Measurements from ENCODE around the gene STRADA. TPM values are rescaled to one million over a fixed set of nuclear protein-coding genes. Genes with fewer than 3 reads are reported as not detected.

STRADA gene
- total RNA-seq, 3 donors from 2014 or later (not counting 1 experiment from before 2014, with no cell fraction given) = 72.6 to 83.1 (median 78.2) TPM

GRCh38 chr17:63679214-63679613, 62.4 kb downstream of the STRADA start:
- H3K27me3 Mint-ChIP-seq (ENCODE audit: low read depth in 2 of 2) = no peaks in the 10 kb centered on the region
- intact Hi-C loops (cut with micrococcal nuclease) = no loop called here
- H3K27ac Mint-ChIP-seq = no peak overlapping the region

GRCh38 chr17:63676584-63676983, 65.0 kb downstream of the STRADA start:
- H3K27ac ChIP-seq (ENCODE audit: low read length) = no peak overlapping the region
- H3K36me3 ChIP-seq (ENCODE audit: control insufficient read depth, insufficient read depth, low read length) = peaks cover 36% of the 10 kb centered on the region
- WGBS (ENCODE audit: insufficient coverage) = 54% methylated on average over 3 of the region's 3 CpGs

More at GRCh38 chr17:63679214-63679613, 62.4 kb downstream of the STRADA start:
- DNase-seq (no peak), ATAC-seq (no peak)
- Histone ChIP-seq H3K4me3 (ENCODE audit: low read length) (no peak overlapping the region), H3K9me3 (ENCODE audit: control insufficient read depth, insufficient read depth, low read length) (no peaks in the 10 kb centered on the region), H3K36me3 (ENCODE audit: control insufficient read depth, insufficient read depth, low read length) (peaks cover 53% of the 10 kb centered on the region), H3K27ac (ENCODE audit: low read length) (no peak overlapping the region), H3K27me3 (ENCODE audit: control insufficient read depth, insufficient read depth, low read length) (no peaks in the 10 kb centered on the region), H3K4me1 (ENCODE audit: control insufficient read depth, insufficient read depth, low read length) (no peaks in the 10 kb centered on the region)
- no peaks in the 10 kb centered on the region for H3K9me3 Mint-ChIP-seq
- peaks cover 0 to 18% of the 10 kb centered on the region in 2 donors for H3K4me1 Mint-ChIP-seq
- WGBS (ENCODE audit: insufficient coverage) = 98% methylated on average over 4 of the region's 5 CpGs
- no peak for TF ChIP-seq CTCF (IDR thresholded peaks at IDR 0.05)
- peaks cover 8% of the 10 kb centered on the region for H3K36me3 Mint-ChIP-seq
- H3K4me3 Mint-ChIP-seq = no peak overlapping the region

GRCh38 chr17:63675607-63676546, 65.7 kb downstream of the STRADA start:
- 76% methylated on average over 6 of the region's 6 CpGs for WGBS (ENCODE audit: insufficient coverage)
- Histone ChIP-seq H3K4me3 (ENCODE audit: low read length) (no peak overlapping the region), H3K9me3 (ENCODE audit: control insufficient read depth, insufficient read depth, low read length) (no peaks in the 10 kb centered on the region), H3K27ac (ENCODE audit: low read length) (no peak overlapping the region), H3K27me3 (ENCODE audit: control insufficient read depth, insufficient read depth, low read length) (no peaks in the 10 kb centered on the region), H3K36me3 (ENCODE audit: control insufficient read depth, insufficient read depth, low read length) (peaks cover 35% of the 10 kb centered on the region), H3K4me1 (ENCODE audit: control insufficient read depth, insufficient read depth, low read length) (no peaks in the 10 kb centered on the region)
- H3K27ac Mint-ChIP-seq = peak overlapping the region; percentile 29 to 58
- TF ChIP-seq CTCF (IDR thresholded peaks at IDR 0.05) = no peak
- ATAC-seq = no peak
- H3K36me3 Mint-ChIP-seq = no peaks in the 10 kb centered on the region
- peaks cover 0 to 20% of the 10 kb centered on the region in 2 donors for H3K4me1 Mint-ChIP-seq
- intact Hi-C loops (cut with micrococcal nuclease) = no loop called here
- no peak overlapping the region for H3K4me3 Mint-ChIP-seq
- H3K27me3 Mint-ChIP-seq (ENCODE audit: low read depth in 2 of 2) = no peaks in the 10 kb centered on the region
- H3K9me3 Mint-ChIP-seq = no peaks in the 10 kb centered on the region
- DNase-seq = no peak

More at GRCh38 chr17:63676584-63676983, 65.0 kb downstream of the STRADA start:
- H3K4me1 ChIP-seq (ENCODE audit: control insufficient read depth, insufficient read depth, low read length) = no peaks in the 10 kb centered on the region
- Mint-ChIP-seq H3K36me3 (no peaks in the 10 kb centered on the region), H3K27me3 (ENCODE audit: low read depth in 2 of 2) (no peaks in the 10 kb centered on the region), H3K9me3 (no peaks in the 10 kb centered on the region), H3K4me3 (no peak overlapping the region), H3K27ac (peak overlapping the region in 1 of 2 donors; percentile 58), H3K4me1 (peaks cover 0 to 18% of the 10 kb centered on the region in 2 donors)
- no peak for ATAC-seq
- H3K9me3 ChIP-seq (ENCODE audit: control insufficient read depth, insufficient read depth, low read length) = no peaks in the 10 kb centered on the region
- H3K27me3 ChIP-seq (ENCODE audit: control insufficient read depth, insufficient read depth, low read length) = no peaks in the 10 kb centered on the region
- no peak for DNase-seq
- no peak overlapping the region for H3K4me3 ChIP-seq (ENCODE audit: low read length)
- intact Hi-C loops (cut with micrococcal nuclease) = no loop called here
- no peak for TF ChIP-seq CTCF (IDR thresholded peaks at IDR 0.05)

Measured in natural killer cell (primary cell).